SIG-M5 (cell line): Measurements from ENCODE around the gene ENTPD8.
"Not testable (repeated sequence)": the region's sequence is repeated elsewhere in the genome, so short reads cannot be mapped to it uniquely, and the experiment has no call there.

ENCODE experiments used
- DNase-seq: peaks from one replicate; lab custom pipeline; 2025; lab: John Stamatoyannopoulos, UW

Gene ENTPD8

DNA sequence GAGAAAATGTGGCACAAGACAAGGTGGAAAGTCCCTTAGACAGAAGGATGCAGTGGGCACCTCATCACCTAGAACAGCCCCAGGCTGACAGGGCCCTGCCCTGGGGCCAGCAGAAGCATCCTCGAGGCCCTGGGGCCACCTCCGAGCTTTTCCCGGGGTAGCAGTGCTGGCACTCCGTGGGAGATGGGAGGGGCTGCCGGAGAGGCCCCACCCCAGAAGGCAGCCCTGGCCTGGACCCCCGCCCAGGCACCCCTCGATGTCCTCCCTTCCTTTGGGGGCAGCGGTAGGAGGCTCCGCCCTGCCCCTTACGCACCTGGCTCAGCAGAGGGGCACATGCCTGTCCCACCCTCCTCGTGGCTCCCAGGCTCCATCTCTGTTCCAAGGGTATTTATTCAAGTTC, 35.7 kb upstream of the ENTPD8 start:
- no peak for DNase-seq

DNA sequence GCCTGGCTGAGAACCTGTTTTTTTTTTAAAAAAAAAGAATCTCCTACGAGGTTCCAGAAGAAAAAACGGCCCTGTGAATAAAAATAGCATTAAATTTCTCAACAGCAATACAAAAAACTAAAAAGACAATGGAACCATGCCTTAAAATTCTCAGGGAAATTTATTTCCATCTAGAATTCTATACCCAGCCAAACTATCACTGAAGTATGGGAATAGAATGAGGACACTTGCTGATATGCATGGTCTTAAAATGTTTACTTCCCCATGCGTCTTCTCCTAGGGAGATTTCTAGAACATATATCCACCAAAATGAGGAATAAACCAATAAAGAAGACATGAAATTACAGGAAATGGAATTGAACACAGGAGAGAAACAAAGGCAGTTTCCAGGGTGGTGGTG, 34.5 kb upstream of the ENTPD8 start:
- DNase-seq = no peak

DNA sequence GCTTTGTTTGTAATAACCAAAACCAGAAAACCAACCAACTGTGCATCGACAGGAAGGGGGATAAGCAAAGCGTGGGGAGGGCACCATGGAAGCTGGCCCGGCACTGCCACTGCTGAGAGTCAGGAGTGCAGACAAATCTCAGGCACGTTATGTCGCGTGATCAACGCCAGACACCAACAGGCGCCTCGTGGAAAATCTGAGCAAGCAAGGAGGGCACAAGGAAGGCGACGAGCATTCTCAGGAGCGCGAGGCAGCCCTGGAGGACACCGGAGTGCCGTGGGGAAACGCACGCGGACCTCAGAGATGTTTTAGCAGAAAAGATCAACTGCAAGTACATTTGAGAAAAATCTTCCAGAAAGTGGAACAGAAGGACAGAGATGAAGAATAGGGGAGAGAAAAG, 33.1 kb upstream of the ENTPD8 start:
- DNase-seq = no peak

DNA sequence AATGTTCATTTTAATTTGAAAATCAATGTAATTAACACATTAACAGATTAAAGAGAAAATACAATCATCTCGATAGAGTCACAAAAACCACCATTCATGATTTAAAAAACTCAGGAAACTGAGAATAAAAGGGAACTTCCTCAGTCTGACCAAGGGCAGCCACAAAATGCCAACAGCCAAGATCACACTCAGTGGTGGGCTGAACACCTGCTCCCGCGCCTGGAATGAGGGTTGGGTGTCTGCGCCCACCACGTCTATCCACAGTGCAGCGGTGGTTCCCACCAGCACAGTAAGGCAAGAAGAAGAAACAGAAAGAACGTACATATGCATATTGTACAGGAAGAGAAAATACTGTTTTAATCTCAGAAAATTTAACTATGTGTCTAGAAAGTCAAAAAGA, 29.6 kb upstream of the ENTPD8 start:
- no peak for DNase-seq

DNA sequence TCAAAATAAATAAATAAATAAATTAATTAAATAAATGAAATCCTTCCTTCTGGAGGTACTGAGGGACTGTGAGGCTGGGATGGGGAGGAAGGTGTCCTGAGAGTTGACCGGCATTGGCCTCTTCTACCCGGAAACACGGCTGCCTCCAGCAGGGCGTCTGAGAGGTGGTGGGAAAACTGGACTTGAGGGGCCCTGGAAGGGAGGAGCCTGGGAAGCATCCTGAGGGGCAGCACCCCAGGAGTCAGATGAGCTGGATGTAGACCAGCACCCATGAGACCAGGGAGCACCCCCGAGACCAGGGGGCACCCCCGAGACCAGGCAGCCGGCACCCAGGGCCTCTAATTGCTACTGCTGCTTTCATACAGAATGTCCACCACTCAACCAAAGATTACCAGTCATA, 26.7 kb upstream of the ENTPD8 start:
- no peak for DNase-seq

DNA sequence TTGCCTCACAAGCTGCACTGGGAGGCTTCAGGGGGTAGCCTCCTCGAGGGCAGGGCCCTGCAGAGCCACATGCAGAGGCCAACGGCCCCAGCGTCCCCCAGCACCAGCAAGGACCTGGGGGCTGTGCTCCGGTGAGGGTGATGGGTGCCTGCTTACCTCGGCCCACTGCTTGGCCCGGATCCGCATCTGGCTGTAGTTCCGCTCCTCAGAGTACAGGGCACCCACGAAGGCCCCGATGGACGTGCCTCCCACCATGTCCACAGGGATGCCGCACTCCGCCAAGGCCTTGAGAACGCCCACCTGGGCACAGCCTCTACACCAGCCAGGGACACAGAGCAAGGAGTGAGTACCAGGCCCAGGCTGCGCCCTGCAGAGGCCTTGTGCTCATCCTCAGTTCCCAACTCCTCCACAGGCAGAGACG, 26.0 kb upstream of the ENTPD8 start:
- DNase-seq = no peak

DNA sequence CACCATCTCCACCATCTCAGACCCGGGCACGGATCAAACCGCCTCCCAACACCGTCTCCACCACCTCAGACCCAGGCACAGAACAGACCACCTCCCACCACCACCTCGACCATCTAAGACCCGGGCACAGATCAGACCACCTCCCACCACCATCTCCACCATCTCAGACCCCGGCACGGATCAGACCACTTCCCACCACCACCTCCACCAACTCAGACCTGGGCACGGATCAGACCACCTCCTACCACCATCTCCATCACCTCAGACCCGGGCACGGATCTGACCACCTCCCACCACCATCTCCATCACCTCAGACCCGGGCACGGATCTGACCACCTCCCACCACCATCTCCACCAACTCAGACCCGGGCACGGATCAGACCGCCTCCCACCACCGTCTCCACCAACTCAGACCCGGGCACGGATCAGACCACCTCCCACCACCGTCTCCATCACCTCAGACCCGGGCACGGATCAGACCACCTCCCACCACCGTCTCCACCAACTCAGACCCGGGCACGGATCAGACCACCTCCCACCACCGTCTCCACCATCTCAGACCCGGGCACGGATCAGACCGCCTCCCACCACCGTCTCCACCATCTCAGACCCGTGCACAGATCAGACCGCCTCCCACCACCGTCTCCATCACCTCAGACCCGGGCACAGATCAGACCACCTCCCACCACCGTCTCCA, 25.4 kb upstream of the ENTPD8 start:
- DNase-seq = not testable (repeated sequence)

DNA sequence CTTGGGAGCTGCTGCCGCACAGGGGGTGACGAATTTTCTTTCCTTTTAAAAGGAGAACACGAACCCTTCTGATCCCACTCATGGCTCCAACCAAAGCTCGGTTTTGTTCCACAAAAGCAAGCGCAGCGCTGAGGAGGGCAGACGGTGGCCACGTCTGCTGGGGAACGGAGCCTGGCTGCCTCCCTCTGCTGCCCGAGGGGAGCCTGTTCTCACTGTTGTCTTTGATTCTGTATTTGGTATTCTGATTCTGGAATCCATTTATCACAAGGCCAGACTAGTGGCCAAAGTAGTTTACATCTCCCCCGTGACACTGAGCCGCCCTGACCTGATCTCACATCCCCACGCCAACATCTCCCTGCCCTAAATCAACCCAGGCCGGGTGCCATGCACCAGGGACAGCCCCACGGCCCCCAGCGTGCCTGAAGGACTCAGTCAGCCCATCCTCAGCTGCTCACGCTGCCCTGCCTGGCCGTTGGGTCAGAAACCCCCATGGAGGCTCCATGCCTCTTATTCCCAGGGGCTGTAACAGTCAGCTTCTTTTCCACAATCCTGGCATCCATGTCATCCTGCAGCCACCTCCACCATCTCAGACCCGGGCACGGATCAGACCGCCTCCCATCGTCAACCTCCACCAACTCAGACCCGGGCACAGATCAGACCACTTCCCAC, 24.7 kb upstream of the ENTPD8 start:
- no peak for DNase-seq

DNA sequence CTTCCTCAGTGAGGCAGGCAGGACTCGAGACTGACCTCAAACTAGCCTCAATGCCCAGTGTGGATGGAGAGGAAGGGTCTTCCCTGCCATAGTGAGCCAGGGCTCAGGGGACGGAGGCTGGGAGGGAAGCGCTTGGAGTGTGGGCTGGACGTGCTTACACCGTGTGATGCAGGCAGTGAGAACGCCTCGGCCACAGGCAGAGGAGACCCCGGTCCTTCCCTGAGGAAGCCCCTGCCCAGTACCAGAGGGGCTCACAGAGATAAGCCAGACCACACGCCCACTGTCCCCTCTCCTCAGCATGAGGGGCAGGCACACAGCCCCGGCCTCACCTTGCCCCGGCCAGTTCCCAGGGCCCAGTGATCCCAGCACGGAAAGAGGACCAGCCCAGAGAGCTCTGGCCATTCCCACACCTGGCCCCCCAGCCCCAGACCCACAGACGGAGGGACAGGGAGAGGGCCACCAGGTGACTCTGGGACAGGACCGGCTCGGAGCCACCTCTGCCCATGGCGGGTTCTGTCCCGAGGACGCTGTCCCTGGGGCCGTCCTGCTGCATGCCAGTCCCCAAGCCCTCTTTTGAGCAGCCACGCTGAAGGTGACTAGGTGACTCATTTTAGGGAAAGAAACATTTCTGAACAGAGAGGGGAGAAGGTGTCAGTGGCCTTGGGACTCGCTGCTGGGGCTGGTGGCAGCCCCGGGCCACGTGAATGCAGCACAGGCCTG, 24.0 kb upstream of the ENTPD8 start:
- no peak for DNase-seq

DNA sequence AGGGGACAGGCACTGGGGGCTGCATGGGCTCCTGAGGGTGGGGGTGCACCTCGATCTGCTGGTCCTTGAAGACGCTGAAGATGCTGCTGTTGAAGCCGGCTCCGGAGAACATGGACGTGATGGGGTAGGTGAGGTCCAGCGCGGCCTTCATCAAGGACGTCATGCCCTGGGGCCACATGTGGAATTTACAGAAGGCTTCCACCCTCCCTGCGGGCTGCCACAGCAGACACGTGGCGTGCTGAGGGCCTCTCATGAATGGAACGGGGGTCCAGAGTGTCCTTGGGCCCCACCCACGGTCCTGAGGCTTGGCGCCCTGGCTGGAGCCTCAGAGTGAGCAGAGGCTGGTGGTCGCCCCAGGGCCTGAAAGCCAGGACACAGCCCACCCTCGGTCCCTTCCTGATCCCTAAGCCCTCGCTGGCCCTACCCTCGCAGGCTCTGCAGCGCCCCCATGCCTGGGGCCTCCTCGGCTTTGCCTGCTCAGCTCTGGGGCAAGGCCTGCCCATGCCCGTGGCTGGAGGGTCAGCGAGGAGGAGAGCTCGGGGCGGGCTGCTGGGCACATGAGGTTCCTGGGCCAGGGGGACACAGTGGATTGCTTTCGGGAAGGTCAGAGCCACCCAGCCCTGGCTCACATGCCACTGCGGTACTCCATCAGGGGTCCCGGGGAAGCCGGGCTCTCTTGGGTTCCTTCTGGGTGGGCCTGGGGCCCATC, 23.3 kb upstream of the ENTPD8 start:
- DNase-seq = no peak

DNA sequence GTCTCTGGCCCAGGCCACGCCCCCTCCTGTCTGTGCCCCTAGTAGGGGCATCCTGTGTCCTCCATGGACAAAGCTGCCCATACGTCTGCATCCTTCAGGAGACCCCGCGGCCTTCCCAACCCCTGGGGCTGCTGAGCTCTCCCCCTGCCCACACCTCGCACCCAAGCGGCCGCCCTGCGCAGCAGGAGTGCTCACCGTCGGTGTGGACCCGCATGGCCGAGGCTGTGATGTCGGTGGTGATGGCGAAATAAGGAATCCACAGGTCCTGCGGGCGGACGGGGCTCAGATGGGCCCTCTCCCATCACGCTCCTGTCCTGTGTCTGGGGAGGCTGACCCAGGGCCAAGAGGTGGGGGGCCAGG, 22.8 kb upstream of the ENTPD8 start:
- DNase-seq = no peak

DNA sequence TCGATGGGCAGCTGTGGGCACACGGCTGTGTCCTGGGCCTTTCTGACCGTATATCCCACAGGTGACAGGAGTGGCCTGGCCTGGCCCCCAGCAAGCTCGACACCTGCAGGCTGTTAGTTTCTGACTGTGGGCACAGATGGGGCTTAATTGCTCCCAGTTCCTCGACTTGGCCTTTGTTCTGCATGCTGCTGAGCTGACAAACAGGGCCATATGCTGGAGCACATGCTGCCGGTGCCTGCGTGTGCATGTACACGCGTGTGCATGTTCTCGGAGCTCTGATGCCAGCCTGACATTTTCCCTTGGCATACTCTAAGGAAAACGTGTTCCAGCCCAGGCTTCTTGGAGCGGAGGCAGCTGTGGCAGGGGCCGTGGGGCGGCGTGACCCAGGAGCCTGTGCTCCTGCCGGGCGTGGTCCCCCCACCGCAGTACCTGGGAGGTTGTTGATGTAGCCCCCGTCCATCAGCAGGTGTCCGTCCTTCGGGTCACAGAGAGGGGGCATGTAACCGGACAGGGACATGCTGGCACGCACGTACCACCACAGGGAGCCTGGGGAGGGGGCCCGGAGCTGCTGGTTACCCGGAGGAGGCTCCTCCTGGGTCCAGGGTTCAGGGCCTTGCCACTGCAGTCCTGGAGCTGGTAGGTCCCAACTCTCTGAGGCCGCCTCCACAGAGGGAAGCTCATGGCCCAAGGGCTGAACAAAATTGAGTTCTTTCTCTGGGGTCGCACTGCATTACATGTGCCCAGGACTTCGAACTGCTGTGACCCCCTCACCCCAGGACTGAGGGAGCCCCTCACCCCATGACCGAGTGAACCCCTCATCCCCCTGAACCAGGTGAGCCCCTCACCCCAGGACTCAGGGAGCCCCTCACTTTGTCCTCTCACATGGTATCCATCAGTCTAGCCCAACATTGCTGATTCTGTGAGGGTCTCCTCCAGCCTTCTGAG, 22.1 kb upstream of the ENTPD8 start:
- DNase-seq = no peak

DNA sequence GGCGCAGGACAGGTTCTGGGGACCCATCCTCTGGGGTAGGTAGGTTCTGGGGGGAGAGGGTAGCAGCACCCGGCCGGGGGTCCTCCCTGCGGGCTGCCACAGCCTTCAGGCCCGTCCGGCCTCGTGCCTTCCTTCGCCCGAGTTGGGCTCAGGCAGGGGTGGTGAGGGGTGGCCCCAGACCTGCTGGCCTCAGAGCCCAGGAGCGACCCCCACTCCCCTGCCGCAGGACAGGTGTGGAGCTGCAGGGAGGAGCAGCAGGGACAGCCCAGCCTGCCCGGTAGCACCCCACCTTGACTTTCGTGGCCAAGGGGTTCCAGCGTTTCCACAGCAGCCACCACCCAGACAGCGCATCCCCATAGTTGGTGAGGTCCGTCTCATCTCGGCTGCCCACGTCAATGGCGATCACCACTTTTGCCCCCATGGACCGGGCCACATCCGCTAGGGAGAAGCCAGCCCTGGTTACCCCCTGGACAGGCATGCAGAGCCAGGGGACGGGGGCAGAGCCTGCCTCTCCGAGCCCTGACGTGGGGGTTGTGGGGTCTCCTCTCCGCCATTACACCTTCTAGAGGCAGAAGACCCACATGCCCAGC, 21.3 kb upstream of the ENTPD8 start:
- no peak for DNase-seq

DNA sequence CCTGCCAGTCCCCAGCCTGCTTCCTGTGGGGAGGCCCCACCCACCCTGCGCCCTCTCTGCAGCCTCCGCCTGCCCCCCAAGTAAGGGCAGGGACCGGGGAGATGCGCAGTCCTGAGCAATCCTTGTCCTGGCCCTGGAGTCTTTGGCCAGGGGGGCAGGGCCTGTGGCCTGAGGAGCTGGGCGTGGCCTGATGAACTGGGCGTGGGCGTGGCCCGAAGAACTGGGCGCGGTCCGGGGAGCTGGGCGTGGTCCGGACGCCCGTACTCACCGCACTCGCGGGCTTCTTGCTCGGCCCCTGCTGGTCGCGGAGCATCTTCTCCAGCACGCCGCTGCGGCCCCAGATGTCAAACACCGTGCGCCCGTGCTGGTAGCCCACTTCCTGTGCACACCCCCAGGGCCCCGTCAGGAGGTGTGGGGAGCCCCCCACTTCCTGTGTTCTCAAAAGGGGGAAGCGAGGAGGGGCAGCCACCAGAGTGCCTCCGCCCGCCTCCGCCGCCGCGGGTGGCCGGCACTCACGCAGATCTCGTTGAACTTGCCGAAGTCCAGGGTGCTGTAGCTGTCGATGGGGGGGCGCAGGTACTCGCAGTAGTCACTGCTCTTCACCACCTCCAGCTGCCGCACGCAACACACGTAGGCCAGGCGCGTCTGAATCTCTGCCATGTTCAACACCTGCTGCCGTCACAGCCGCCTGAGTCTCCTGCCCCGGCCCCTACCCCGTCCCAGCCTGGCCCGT, 20.7 kb upstream of the ENTPD8 start:
- DNase-seq = no peak

DNA sequence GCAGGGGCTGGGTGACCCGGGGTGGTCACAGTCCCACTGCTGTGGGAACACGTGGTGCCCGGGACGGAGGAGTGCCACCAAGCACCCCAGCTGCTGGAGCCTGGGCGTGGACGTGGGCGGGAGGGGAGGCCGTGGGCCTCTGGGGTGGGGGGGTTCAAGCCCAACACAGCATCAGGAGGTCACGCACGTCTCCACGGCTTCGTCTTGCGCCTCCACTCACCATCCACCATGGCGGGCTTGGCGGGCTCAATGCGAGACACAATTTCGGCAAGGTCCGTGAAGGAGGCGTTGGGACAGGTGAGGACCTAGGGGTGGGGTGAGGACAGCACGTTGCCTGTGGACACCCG, 20.1 kb upstream of the ENTPD8 start:
- DNase-seq = no peak

DNA sequence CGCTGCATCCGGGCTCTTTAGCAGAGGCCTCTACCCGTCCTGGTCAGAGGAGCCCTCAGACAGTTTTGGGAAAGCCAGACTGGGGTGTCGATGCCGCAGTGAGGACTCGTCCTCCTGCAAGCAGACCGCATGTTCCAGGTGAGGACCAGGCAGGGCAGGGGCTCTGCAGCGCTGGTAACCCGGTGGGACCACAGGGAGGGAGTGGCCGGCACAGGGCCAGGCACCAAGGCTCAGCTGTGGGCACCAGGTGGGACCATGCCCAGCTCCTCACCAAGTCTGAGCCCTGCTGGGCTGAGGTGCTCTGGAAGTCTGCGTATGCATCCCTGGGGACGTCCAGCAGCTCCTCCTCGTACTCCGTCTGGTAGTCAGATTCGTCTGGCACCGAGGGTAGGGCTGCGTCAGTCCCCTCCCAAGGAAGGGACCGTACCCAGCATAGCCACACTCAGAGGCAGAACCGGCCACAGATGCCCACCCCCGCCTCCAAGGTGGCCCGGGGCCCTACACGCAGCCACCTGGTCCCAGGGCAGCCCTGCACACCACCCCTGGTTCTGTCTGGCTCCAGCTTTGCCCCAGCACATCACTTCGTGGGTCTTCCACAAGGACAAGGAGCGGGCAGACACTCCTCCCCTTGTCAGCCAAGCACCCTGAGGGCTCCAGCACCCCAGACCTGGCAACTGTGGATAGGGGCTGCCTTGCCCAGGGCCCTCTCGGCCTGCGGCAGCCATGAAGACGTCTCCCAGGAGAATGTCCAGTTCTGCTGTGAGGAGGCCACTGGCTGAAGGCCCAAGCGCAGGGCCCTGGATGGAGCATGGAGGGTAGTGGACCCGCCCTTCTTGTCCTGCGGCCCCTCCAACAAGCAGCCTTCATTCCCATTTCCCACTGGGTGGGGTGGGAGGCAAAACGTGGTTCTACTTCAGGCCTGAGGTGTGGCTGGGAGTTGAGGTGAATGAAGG, 19.5 kb upstream of the ENTPD8 start:
- DNase-seq = no peak

DNA sequence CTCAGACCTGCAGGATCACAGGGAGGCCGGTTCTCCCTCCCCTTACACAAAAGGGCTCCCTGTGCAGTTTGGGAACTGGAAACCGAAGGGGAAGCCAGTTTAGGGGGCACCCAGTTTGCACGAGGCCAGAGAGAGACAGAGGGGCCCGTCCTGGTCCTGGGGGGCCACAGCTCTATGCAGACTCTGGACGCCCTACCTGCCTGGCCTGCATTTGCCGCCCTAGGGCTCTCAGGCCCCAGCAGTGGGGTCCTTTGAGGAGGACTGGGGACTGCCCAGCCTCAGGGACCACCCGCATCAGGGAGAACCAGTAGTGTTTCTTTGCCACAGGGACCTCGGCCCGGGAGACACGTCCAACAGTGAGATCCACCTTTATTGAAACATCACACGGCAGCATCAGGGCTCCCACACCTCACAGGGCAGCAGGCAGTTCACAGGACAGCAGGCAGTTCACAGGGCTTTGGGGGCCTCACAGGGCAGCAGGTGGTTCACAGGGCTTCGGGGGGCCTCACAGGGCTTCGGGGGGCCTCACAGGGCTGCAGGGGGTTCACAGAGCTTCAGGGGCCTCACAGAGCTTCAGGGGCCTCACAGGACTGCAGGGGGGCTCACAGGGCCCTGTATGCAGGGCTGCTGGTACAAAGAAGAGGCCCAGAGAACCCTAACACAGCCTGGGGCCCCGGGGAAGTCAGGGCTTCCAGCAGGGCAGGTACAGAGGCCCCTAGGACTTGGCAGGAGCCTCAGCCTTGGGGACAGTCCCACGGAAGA, 18.6 kb upstream of the ENTPD8 start:
- DNase-seq = no peak

DNA sequence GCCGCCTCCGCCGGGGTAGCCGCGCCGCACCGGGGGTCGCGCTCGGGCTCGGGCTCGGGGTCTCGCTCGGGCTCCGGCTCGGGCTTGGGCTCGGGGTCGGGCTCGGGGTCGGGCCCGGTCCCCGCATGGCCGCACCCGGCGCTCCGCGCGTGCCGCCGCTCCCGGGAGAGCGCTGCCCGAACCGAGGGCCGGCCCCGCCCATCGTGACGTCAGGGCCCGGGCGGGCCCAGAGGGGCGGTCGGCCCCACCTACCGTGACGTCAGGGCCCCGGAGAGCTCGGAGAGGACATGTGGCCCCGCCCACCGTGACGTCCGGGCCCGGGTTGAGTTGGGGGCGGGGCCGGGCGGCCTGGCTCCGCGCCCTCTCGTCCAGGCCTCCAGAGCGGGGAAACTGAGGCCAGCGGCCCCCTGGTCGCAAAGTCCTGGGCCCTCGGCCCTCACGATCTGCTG, 18.0 kb upstream of the ENTPD8 start, which contains the start of gene NSMF:
NSMF (minus strand) TSS at position 183 of the 449 bp plus-strand sequence. CDS start 232 bp downstream, outside the sequence.
- no peak for DNase-seq
